Ovary (tissue), 9 donors: ENCODE data around the gene RAET1E. TPM values are rescaled to one million over a fixed set of nuclear protein-coding genes. Genes with fewer than 3 reads are reported as not detected.

Source experiments
- DNase-seq, 5 donors: peaks; one replicate each; pipeline ENCODE4 v3.0.0-alpha.2; 2019 to 2020
- H3K27ac ChIP-seq, 2 donors: fragments of 200-600 bp; one replicate each; pipeline versions ENCODE4 v1.5.1 to v1.8.0; 2019 to 2022
- H3K27me3 ChIP-seq: fragments of 200-600 bp; one replicate; pipeline ENCODE4 v1.8.0; 2022
- H3K36me3 ChIP-seq: fragments of 200-600 bp; sonication (generic); one replicate; pipeline ENCODE4 v1.5.1; 2019
- H3K4me1 ChIP-seq: one replicate; pipeline ENCODE4 v1.8.1; 2013; ENCODE audit warnings: mild to moderate bottlenecking, moderate library complexity; ENCODE audit not compliant: insufficient read depth
- H3K4me3 ChIP-seq: fragments of 200-600 bp; sonication (generic); one replicate; pipeline ENCODE4 v1.5.1; 2017
- H3K9me3 ChIP-seq, 2 donors: fragments of 200-600 bp in 1 of 2; sonication (generic) in 1 of 2; one replicate each; pipeline versions ENCODE4 v1.5.1 to v1.8.1; 2013 to 2019; ENCODE audit warnings: mild to moderate bottlenecking in 1 of 2, moderate library complexity in 1 of 2
- EP300 ChIP-seq: sonication (generic); formaldehyde crosslinking; IDR thresholded peaks from one replicate; pipeline ENCODE4 v1.6.1; 2017; ENCODE audit warnings: antibody characterized with exemption
- POLR2A ChIP-seq: fragments of 450-650 bp; IDR thresholded peaks from one replicate; pipeline ENCODE4 v1.6.1; 2017; ENCODE audit warnings: antibody characterized with exemption, mild to moderate bottlenecking, moderate library complexity
- WGBS, 3 donors: extraction: QIAGEN DNeasy Blood & Tissue Kit in 1 of 3; methylation state at CpG; one replicate each; pipeline versions ENCODE4 v1.1.5 to v1.1.7; 2013 to 2017; 5-methylcytosine and 5-hydroxymethylcytosine counted together
- intact Hi-C, 4 donors: fragments of 100-400 bp; cut with DNase I; formaldehyde crosslinking; loops; one replicate each; pipeline versions ENCODE4 v1.11.0 to v1.15.1; 2022 to 2023
- polyA plus RNA-seq, 2 donors: library from polyadenylated mRNA; stranded (reverse); fragments of 200-250 nt in 1 of 2; fragments of 350-450 nt in 1 of 2; fragmentation: Illumina TruSeq in 1 of 2; extraction: RNeasy Lipid Tissue Mini Kit (QIAGEN cat#74804) in 1 of 2; gene quantifications; one replicate each; pipeline ENCODE4 v1.2.3, GENCODE V29; 2013 to 2014
- total RNA-seq, 7 donors: library from RNA; depleted of rRNA in 2 of 7; stranded (reverse); fragments of >200 nt in 2 of 7; fragmentation: NEBNext Ultra II Directional in 3 of 7; extraction: Animal tissue kit (Norgen Biotek cat#: 25700) in 3 of 7; gene quantifications; one replicate each; pipeline versions ENCODE4 v1.1.0 to v1.2.4, GENCODE V29; 2016 to 2023
- TF ChIP-seq, protein P1 (sequence below), 3 donors: fragments of 450-650 bp in 2 of 3; fragments of 200-600 bp in 1 of 3; IDR thresholded peaks; one replicate each; pipeline versions ENCODE4 v1.5.1 to v1.8.0; 2016 to 2022; ENCODE audit warnings: antibody characterized with exemption in 3 of 3, mild to moderate bottlenecking in 1 of 3
- donor health status: DM: no; HTN: no; CAD: no; lungs with moderate emphysema.
- donor health status: DM: no; HTN: no; CAD: no.
- donor health status: Bipolar disorder and iron deficiency.
- donor health status: DM: yes; HTN: yes; CAD: no.
- donor health status: DM: no; HTN: no; CAD: no.
- donor health status: DM: yes; HTN: yes; CAD: no.

The RAET1E gene
- total and polyA plus RNA-seq, 9 donors = 0.11 to 0.69 (median 0.22) TPM; not detected in 3

DNA sequence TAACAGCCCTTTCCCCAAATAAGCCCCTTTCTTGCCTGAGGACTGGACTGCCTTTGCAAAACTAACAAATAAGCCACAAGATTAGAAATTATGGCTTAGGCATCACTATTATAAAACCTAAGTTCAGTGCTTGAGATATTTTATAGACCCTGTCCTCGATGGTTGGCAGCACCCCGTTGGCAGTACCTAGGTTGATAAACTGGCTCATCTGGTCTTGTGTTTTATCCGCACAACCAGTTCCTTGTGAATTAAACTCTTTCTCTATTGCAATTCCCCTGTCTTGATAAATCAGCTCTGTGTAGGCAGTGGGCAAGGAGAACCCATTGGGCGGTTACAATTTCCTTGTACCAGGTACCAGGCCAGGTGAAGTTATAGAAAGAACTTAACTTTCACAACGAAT, 40.4 kb downstream of the RAET1E start:
- TF ChIP-seq EP300 = no peak
- TF ChIP-seq, protein P1, sequence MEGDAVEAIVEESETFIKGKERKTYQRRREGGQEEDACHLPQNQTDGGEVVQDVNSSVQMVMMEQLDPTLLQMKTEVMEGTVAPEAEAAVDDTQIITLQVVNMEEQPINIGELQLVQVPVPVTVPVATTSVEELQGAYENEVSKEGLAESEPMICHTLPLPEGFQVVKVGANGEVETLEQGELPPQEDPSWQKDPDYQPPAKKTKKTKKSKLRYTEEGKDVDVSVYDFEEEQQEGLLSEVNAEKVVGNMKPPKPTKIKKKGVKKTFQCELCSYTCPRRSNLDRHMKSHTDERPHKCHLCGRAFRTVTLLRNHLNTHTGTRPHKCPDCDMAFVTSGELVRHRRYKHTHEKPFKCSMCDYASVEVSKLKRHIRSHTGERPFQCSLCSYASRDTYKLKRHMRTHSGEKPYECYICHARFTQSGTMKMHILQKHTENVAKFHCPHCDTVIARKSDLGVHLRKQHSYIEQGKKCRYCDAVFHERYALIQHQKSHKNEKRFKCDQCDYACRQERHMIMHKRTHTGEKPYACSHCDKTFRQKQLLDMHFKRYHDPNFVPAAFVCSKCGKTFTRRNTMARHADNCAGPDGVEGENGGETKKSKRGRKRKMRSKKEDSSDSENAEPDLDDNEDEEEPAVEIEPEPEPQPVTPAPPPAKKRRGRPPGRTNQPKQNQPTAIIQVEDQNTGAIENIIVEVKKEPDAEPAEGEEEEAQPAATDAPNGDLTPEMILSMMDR (IDR thresholded peaks at IDR 0.05) = no peak
- TF ChIP-seq POLR2A = no peak
- WGBS, 3 donors = 89 to 91% (median 90%) methylated on average over 5 of the region's 5 CpGs
- intact Hi-C loops = no loop called here
- no peak overlapping the region for H3K4me3 ChIP-seq
- H3K36me3 ChIP-seq = no peaks in the 10 kb centered on the region
- no peak overlapping the region for H3K27ac ChIP-seq
- no peak for DNase-seq
- no peaks in the 10 kb centered on the region for H3K27me3 ChIP-seq
- peaks cover 4% of the 10 kb centered on the region for H3K4me1 ChIP-seq
- no peaks in the 10 kb centered on the region for H3K9me3 ChIP-seq

DNA sequence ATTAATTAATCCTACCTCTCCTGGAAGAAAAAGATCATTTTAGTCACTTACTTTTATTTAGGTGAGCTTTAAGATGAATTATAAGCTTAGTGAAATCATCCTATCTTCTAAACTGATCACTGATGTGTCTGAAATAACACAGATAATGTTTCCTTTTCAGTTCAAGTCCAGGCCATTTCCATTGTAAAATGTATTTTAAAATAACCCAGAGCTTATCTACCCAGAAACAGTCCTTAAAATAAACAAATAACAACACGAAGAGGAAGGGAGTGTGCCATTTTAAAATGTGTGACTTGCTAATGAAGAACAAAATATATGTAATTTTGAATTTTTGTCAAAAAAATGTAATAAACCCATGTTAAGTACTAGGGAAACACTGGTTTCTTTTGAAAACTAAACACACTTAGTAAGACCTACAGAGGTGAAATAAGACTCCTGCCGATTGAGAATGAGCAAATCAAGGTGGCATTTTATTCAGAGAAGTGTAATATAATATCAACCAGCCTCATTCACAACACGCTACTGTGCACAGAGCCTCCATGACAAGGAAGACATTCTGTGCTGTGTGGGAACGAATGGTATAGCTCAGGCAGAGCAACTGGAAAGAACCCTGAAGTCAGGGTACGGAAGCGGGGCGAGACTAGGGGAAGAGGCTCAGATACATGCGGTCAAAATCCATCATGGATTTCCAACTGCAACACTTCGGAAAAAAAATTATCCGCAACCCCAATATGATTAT, 41.5 kb downstream of the RAET1E start:
- 87 to 88% (median 88%) methylated on average over 10 of the region's 10 CpGs for WGBS, 3 donors
- Histone ChIP-seq H3K27me3 (no peaks in the 10 kb centered on the region), H3K27ac (no peak overlapping the region), H3K36me3 (no peaks in the 10 kb centered on the region), H3K4me3 (no peak overlapping the region), H3K4me1 (no peaks in the 10 kb centered on the region), H3K9me3 (no peaks in the 10 kb centered on the region)
- TF ChIP-seq POLR2A (no peak), EP300 (no peak)
- TF ChIP-seq, protein P1 (IDR thresholded peaks at IDR 0.05) = no peak
- no peak for DNase-seq
- intact Hi-C loops = no loop called here

GRCh38 chr6:149855741-149856140, 42.2 kb downstream of the RAET1E start:
- no peak overlapping the region for H3K4me3 ChIP-seq
- H3K27ac ChIP-seq = no peak overlapping the region
- H3K9me3 ChIP-seq = no peaks in the 10 kb centered on the region
- no peaks in the 10 kb centered on the region for H3K27me3 ChIP-seq
- no peaks in the 10 kb centered on the region for H3K4me1 ChIP-seq
- 83 to 91% (median 88%) methylated on average over 2 of the region's 2 CpGs for WGBS, 3 donors
- TF ChIP-seq EP300 (no peak), POLR2A (no peak)
- TF ChIP-seq, protein P1 (IDR thresholded peaks at IDR 0.05) = no peak
- no peaks in the 10 kb centered on the region for H3K36me3 ChIP-seq
- intact Hi-C loops = no loop called here
- no peak for DNase-seq

- Histone ChIP-seq H3K36me3 (no peaks in the 10 kb centered on the region), H3K27me3 (no peaks in the 10 kb centered on the region), H3K4me3 (no peak overlapping the region), H3K4me1 (no peaks in the 10 kb centered on the region), H3K27ac (no peak overlapping the region), H3K9me3 (no peaks in the 10 kb centered on the region)
- no peak for DNase-seq
- TF ChIP-seq, protein P1 (IDR thresholded peaks at IDR 0.05) = no peak
- TF ChIP-seq EP300 (no peak), POLR2A (no peak)
- 79 to 82% (median 82%) methylated on average over 5 of the region's 5 CpGs for WGBS, 3 donors
- intact Hi-C loops = no loop called here
Observed at GRCh38 chr6:149855040-149855654, 42.8 kb downstream of the RAET1E start.
